HEK293 (cell line): ENCODE results near the gene AFDN.

Experiments
- CTCF ChIP-seq: fragments of 450-650 bp; formaldehyde crosslinking; IDR thresholded peaks from 2 replicates; pipeline ENCODE4 v1.5.1; 2016; ENCODE audit warnings: missing biosample characterization, missing genetic modification characterization
- PRDM1 ChIP-seq: fragments of 450-650 bp; formaldehyde crosslinking; IDR thresholded peaks from 2 replicates; pipeline ENCODE4; 2016; ENCODE audit warnings: missing biosample characterization, missing genetic modification characterization
- SETDB1 ChIP-seq: IDR thresholded peaks from one replicate; pipeline ENCODE4 v1.6.1; 2017; ENCODE audit warnings: mild to moderate bottlenecking, low read length, moderate library complexity, mixed read lengths; ENCODE audit not compliant: insufficient read length
- ZBTB21 ChIP-seq: fragments of 450-650 bp; formaldehyde crosslinking; IDR thresholded peaks from 2 replicates; pipeline ENCODE4 v1.5.1; 2017; ENCODE audit warnings: missing biosample characterization, missing genetic modification characterization
- ZBTB49 ChIP-seq: fragments of 450-650 bp; formaldehyde crosslinking; IDR thresholded peaks from 2 replicates; pipeline ENCODE4 v1.5.1; 2016; ENCODE audit warnings: missing biosample characterization, missing genetic modification characterization, low read depth
- ZFP37 ChIP-seq: fragments of 450-650 bp; formaldehyde crosslinking; IDR thresholded peaks from 2 replicates; pipeline ENCODE4 v1.5.1; 2016; ENCODE audit warnings: missing biosample characterization, missing genetic modification characterization
- ZNF266 ChIP-seq: fragments of 450-650 bp; formaldehyde crosslinking; IDR thresholded peaks from 2 replicates; pipeline ENCODE4 v1.5.1; 2016; ENCODE audit warnings: missing biosample characterization, missing genetic modification characterization, low read depth

- TF ChIP-seq CTCF (tag by site-specific recombination): no peak
- no peak for TF ChIP-seq ZBTB21 (tag by site-specific recombination)
- no peak for TF ChIP-seq SETDB1
- TF ChIP-seq ZNF266: no peak
- no peak for TF ChIP-seq PRDM1
- no peak for TF ChIP-seq ZBTB49 (tag by site-specific recombination)
- no peak for TF ChIP-seq ZFP37 (tag by site-specific recombination)
These were observed 117.4 kb downstream of the AFDN start for GRCh38 chr6:167944130-167944529.
